ENCODE results near the gene CLIP4.

- TF ChIP-seq TAF1 (CRISPR knock-in tag; IDR thresholded peaks at IDR 0.05), result no peak
- no peak for TF ChIP-seq KDM1A (CRISPR knock-in tag; IDR thresholded peaks at IDR 0.05)
- no peak for TF ChIP-seq ZNF274 (CRISPR knock-in tag; IDR thresholded peaks at IDR 0.05)
- TF ChIP-seq POLR2A (IDR thresholded peaks at IDR 0.05; ENCODE audit: insufficient read depth in 1 of 2, low read depth in 2 of 2, low read length in 2 of 2), result no peak
- no peak for TF ChIP-seq ZNF549 (CRISPR knock-in tag; IDR thresholded peaks at IDR 0.05)
- TF ChIP-seq CTCF (CRISPR knock-in tag; IDR thresholded peaks at IDR 0.05), result no peak
- no peak for TF ChIP-seq POLR2AphosphoS5 (IDR thresholded peaks at IDR 0.05; ENCODE audit: low read depth, low read length)
- TF ChIP-seq RFX5 (IDR thresholded peaks at IDR 0.05; ENCODE audit: low read depth, low read length), result no peak
- no peak for TF ChIP-seq ZFX (CRISPR knock-in tag; IDR thresholded peaks at IDR 0.05; ENCODE audit: low read depth)
- no peak for TF ChIP-seq EZH2 (conservative IDR thresholded peaks at IDR 0.05; ENCODE audit: low read depth, low read length)
- no peak for TF ChIP-seq ZNF639 (CRISPR knock-in tag; conservative IDR thresholded peaks at IDR 0.05)
Measured at GRCh38 chr2:29175338-29175737, 60.1 kb downstream of the CLIP4 start.
